Measurements from ENCODE around the gene PDE10A. TPM values are rescaled to one million over a fixed set of nuclear protein-coding genes. Genes with fewer than 3 reads are reported as not detected.
A peak's percentile ranks its signal among the peaks of the same experiment; 100 is the strongest.

Gene PDE10A
- total RNA-seq, 1 experiment from 2014 or later = 0.31 TPM

DNA sequence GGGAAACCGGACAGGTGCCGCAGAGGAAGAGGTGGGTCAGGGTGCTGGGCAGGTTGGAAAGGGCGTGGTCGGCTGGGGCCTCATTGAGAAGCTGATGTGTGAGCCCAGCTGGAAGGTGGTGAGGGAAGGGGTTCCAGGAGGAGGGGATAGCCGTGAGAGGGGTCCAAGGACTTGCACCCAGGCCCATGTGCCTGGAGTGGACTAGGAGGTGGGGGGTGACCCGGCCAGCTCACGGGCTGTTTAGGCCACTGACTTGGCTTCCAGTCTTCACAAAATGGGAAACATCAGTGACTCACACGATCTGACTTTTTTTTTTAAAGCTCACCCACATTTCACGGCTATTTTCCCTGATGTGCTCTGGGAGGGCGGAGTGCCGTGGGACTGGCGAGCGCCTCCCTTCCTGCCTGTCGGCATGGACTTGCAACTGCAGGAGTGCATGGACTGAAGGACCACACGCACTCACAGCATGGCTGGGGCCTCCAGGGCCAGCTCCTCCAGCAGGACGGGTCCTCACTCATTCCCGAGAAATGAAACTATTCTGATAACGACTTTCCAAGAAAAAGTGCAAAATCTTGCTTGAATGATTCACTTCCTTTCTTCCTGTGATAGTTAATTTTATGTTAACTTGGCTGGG, 13.5 kb upstream of the PDE10A start:
- Histone ChIP-seq H3K4me1 (ENCODE audit: insufficient read depth, low read length) (no peaks in the 10 kb centered on the region), H2BK5ac (ENCODE audit: insufficient read length, low read length) (no peak overlapping the region), H2BK120ac (ENCODE audit: low read depth, low read length, poor library complexity, severe bottlenecking) (no peak overlapping the region), H3K79me2 (ENCODE audit: insufficient read depth, low read length) (no peaks in the 10 kb centered on the region), H4K20me1 (ENCODE audit: control insufficient read depth, insufficient read depth, insufficient read length) (no peaks in the 10 kb centered on the region), H3K56ac (ENCODE audit: insufficient read length, low read depth, low read length) (no peak overlapping the region), H2BK15ac (ENCODE audit: low read depth, low read length) (no peak overlapping the region), H2BK12ac (ENCODE audit: insufficient read length, low read depth, low read length) (no peak overlapping the region), H2BK20ac (ENCODE audit: low read depth, low read length, poor library complexity, severe bottlenecking) (no peak overlapping the region), H3K4me2 (ENCODE audit: insufficient read depth, insufficient read length, low read length) (no peak overlapping the region), H4K8ac (replicated peaks; ENCODE audit: insufficient read length, low read depth, low read length) (no peak overlapping the region), H3K27me3 (ENCODE audit: insufficient read depth, low read length) (no peaks in the 10 kb centered on the region), H3K23ac (ENCODE audit: insufficient read length, low read depth, low read length) (no peak overlapping the region), H3K9me3 (ENCODE audit: control insufficient read depth, low read depth, low read length) (no peaks in the 10 kb centered on the region), H4K91ac (ENCODE audit: insufficient read length, low read depth, low read length) (no peak overlapping the region), H3K9ac (ENCODE audit: extremely low read depth, insufficient read length, low read length) (no peak overlapping the region), H3T11ph (ENCODE audit: low read length) (no peak overlapping the region), H3K27ac (ENCODE audit: insufficient read length, low read depth, low read length) (no peak overlapping the region), H2AK5ac (ENCODE audit: insufficient read length, low read length) (no peak overlapping the region), H4K5ac (ENCODE audit: insufficient read length, low read depth, low read length) (no peak overlapping the region), H3K79me1 (ENCODE audit: insufficient read depth, low read depth, low read length, poor library complexity, severe bottlenecking) (no peaks in the 10 kb centered on the region), H2AFZ (ENCODE audit: low read length) (no peak overlapping the region), H3K18ac (ENCODE audit: insufficient read length, low read depth, low read length) (no peak overlapping the region), H3K23me2 (ENCODE audit: insufficient read length, low read depth, low read length, poor library complexity, severe bottlenecking) (no peaks in the 10 kb centered on the region), H3K14ac (ENCODE audit: insufficient read depth, low read length) (no peak overlapping the region), H3K4ac (ENCODE audit: low read depth, low read length) (no peak overlapping the region)
- H3K4me3 Mint-ChIP-seq = no peak overlapping the region
- peaks cover 20 to 29% of the 10 kb centered on the region in 2 experiments for H3K4me1 Mint-ChIP-seq
- H3K27me3 Mint-ChIP-seq (ENCODE audit: low read depth) = peaks cover 4% of the 10 kb centered on the region; the same call in 1 of the 2 replicates
- H3K36me3 Mint-ChIP-seq (ENCODE audit: insufficient read depth in 1 of 3, low read depth in 3 of 3) = no peaks in the 10 kb centered on the region; a peak in 1 of 7 replicates
- no peak; the same call in 2 of the 3 replicates for TF ChIP-seq CTCF (conservative IDR thresholded peaks at IDR 0.05)
- H3K27ac Mint-ChIP-seq = no peak overlapping the region
- peak; percentile 53 for DNase-seq
- WGBS (ENCODE audit: extremely low coverage, insufficient read length, low lambda C conversion rate) = no CpG with 5 or more reads among the region's 18 CpGs
- peaks cover 0 to 1% of the 10 kb centered on the region in 2 experiments; a peak in 2 of 5 replicates for H3K9me3 Mint-ChIP-seq

All from H9 (cell line).